Activated CD8-positive, alpha-beta memory T cell treated with anti-CD3 and anti-CD28 coated beads, Interleukin-2, amount 50 U/mL, for 4 hours (primary cell): Measurements from ENCODE around the gene CRTC1.
"Not testable (repeated sequence)": the region's sequence is repeated elsewhere in the genome, so short reads cannot be mapped to it uniquely, and the experiment has no call there.

Experiments used
- DNase-seq: peaks from one replicate; pipeline ENCODE4 v3.0.0-alpha.2; 2020

Gene CRTC1

DNA sequence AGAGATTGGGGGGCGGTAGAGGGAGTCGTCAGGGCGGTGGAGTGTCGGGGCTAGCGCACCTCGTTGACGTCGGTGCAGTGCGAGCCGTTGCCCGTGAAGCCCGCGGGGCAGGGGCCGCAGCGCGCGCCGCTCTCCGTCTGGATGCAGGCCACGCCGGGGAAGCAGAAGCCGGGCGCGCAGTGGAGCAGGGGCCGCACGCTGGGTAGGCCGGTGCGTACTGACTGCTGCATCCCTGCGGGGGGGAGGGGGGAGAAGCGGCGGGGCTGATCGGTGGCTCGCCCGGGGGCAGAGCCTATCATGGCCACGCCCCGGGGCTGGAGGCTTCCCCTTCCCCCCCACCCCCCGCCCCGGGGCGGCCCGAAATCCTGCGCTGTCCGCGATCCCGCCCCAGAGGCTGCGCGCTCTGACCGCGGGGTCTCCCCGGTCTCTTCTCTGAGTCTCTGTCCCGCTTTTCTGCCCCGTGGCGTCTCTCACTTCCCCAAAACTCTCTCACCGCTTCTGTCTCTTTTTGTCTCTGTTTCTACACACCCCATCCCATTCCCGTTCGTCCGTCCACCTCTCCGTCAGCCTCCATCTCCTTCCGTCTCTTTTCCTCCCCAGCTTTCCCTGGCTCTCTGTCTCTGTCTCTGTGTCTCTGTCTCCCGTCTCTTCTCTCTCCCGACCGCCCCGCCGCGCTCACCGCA, 106.5 kb downstream of the CRTC1 start:
- DNase-seq: no peak

DNA sequence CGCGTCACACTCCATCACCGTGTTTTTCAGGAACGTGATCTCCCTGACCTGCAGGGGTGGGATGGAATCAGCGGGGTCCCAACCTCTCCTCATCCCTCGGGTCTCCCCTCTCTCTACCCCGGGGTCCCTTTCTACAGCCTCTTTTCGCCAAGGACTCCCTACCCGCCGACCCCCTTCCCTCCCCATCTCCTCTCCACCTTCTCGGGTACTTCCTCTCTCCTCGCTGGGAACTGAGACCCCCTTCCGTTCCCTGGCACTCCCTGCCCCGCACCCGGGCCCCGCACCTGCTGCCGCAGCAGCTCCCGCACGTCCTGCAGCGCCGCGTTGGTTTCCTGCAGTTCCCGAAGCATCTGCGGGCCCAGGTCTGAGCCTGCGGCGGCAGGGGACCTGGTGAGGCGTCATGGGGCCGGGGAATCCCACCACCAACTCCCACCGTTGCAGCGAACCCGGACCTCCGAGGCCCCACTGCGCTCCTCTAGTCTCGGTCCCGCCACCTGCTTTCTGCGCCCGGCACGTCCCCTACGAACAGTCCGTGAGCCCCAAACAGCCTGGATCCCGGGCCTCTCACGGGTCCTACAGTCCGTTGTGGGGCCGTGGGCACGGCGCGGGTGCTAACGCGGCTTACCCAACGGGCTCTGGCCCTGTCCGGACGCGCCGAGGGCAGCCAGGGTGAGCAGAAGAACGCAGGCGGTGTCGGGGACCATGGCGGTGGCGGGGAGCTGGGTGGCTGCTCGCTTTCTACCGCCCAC, 107.3 kb downstream of the CRTC1 start, which contains the start of gene COMP:
COMP (minus strand) TSS at position 740 of the 749 bp plus-strand sequence; CDS start at position 704, 36 bp downstream.
- DNase-seq: no peak

DNA sequence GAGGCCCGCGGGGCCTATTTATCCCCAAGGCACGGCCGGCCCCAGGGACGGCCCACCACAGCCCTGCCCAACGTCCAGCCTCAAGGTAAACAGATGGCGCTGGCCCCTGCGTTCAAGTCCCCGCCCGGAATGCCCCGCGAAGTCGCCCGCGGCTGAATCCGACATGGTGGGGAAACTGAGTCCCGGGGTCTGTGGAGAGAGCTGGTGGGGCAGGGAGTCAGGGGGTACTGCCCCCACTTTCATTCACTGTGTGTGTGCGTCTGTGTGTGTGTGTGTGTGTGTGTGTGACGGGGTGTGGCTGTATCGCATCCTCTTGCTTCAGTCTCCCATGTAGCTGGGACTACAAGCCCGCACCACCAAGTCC, 107.8 kb downstream of the CRTC1 start:
- DNase-seq: no peak

DNA sequence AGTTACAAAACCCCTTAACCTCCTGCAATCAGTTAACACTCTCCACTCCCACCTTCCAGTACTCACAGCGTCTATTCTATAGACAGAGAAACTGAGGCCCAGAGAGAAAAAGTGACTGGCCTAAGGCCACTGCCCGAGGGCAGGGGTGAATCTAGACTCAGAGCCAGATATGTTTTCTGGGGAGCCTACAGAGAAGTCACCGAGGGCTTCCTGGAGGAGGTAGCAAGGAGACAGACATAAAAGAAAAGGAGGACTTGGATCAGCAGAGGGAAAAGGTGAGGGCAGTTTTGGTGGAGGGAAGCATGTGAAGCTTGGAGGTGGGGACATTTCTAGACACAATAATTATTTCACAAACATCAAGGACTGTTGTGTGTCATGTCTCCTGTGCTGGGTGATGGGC, 109.2 kb downstream of the CRTC1 start:
- DNase-seq: no peak

DNA sequence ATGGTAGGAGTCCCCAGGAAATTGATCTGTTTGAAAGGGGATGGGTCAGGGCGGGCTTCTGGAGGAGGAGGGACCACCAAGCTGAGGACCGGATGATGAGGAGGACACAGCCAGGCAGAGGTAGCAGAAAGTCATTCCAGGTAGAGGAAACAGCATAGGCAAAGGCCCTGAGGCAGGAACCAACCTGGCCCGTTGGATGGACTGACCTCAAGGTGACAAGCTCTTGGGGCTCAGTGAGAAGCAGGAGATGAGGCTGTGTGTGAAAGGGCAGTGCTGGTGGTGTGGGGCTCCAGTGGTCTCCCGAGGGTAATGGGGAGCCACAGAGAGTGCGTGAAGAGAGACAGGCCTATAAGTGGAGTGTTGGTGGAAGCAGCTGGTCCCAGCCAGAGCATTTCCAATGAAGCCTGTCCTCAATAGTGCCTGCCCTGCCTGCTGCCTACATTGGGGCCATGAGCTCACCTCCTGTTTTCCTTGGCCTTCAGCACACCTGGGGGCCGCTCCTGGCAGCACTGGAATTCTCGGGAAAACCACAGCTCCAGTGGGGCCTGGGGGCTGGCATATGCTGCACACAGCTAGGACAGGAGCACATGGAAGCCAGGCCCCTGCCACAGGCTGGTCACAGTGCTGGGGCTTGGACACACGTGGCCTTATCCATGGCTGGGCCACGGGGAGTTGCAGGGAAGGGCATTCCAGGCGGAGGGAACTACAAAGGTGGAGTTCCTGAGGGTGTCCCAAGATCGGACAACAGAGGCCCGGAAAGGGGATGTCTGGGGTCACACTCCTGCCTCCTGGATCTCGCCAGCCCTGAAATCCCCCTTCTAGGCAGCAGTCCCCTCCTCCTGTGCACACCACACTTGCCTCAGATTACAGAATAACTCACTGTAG, 109.9 kb downstream of the CRTC1 start:
- DNase-seq: no peak

DNA sequence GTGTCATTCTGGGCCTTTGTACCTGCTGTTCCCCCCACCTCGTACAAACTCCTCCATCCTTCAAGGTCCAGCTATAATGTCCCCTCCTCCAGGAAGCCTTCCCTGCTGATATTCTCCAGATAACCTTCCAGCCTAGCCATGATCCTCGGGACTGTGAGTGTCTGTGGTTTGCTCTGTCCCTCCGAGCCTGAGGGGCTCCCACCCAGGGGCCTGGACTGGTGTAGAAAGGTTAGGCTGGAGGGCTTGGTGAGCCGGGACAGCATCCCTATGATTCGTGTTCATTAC, 110.5 kb downstream of the CRTC1 start:
- no peak for DNase-seq

DNA sequence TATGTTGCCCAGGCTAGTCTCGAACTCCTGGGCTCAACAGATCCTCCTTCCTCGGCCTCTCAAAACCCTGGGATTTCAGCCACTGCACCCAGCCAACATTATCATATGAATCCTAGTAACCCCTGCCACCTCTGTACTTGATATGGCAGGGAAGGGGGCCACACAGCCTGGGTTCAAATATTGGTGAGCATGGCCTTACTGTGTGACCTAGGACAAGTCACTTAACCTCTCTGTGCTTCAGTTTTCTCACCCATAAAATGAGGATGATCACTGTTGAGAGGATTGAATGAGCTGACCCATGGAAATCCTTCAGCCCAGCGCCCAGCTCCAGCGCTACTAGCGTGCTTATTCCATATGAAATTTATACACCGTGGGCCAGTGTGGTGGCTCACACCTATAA, 111.2 kb downstream of the CRTC1 start:
- no peak for DNase-seq

DNA sequence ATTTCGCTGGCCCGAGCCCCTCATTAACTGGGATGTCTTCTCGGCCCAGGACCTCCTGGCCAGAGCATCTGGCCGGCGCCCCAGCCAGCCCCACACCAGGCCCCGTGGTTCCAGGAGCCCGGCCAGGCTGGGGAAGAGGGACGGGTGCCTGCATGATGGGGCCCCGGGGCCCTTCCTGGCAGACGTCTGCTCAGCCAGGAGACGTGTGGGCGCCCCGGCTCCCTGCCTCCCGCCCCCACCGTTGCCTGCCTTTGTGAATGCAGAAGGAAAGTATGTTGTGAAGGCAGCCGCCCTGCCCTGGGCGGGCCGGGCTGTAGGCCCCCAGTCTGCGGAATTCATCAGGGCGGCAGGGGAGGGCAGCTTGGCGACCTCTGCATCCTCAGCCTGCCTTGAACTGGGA, 112.1 kb downstream of the CRTC1 start:
- DNase-seq: no peak

DNA sequence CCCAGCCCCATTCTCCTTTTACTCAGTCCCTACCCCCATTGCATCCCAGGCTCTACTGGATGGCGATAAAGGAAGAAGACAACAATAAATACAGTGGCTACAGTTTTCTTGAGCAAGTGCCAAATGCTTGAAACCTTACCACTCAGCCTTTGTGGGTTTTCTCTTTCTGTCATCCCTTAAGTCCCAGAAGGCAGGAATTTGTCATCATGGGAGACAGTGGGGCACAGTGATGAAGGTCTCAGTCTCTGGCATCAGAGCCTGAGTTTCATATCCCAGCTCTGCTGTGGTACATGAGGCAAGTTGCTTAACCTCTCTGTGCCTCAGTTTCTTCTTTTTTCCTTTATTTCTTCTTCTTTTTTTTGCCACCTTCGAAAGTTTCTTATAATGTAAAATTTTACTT, 112.8 kb downstream of the CRTC1 start:
- DNase-seq: no peak

DNA sequence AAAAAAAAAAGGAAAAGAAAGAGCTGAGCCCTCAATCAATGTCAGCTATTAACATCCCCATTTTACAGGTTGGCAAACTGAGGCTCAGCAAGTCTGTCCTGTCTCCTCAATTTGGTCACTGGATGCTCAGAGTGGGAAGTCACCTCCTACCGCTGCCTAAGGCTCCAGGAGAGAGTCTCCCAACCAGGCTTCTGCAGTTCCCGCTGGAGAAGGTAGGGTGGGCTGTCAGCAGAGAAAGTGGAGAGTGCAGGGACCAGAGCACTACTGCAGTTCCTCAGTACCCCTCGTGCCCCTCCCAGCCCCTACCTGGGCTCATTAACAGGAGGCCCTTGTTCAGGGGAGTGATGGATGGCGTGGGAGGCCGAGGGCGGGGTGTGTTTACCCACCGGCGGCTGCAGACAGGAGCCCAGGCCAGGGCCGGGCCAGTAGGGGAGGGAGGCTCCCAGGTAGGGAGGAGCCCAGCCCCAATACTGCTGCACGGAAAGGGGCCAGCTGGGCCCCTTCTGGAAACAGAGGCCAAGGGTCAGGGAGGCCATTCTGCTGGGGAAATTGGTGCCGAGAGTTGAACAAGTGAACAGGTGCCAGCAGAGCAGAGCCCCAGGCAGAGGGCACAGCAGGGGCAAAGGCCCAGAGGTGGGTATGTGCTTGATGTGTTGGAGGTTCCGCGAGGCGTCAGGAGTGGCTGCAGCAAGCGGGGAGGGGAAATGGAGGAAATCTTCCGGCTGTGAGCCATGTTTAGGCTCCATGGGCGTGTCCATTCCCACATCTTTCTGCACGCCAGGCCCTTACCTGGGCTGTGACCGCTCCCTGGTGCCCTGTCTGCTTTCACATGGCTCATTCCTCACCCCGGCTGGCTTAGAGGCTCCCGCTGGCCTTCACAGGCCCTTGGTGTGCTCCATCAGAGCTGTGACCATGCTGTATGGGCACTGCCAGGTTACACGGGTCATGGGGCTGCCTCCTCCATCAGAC, 115.2 kb downstream of the CRTC1 start:
- DNase-seq: no peak

DNA sequence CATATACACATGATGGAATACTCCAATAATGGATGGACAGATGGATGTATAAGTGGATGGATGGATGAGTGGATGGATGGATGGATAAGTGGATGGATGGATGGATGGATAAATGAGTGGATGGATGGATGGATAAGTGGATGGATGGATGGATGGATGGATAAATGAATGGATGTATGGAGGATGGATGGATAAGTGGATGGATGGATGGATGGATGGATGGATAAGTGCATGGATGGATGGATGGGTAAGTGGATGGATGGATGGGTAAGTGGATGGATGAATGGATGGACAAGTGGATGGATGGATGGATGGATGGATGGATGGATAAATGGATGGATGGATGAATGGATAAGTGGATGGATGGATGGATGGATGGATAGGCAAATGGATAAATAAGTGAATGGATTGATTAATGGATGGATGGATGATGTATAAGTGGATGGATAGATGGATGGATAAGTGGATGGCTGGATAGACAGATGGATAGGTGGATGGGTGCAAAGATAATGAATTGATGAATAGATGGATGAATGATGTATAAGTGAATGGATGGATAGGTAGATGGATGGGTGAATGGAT, 116.0 kb downstream of the CRTC1 start:
- DNase-seq: no peak

DNA sequence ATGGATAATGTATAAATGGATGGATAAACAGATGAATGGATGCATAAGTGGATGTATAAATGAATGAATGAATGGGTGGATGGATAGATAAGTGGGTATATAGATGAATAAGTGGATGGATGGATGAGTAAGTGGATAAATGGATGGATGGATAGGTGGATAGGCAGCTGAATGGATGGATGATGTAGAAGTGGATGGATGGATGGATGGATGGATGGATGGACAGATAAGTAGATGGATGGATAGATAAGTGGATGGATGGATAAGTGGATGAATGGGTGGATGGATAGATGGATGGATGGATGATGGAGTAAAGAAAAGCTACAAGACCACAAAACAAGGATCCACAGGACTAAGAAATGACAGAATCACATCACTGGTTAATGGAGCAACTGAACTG, 116.6 kb downstream of the CRTC1 start:
- DNase-seq: no peak

DNA sequence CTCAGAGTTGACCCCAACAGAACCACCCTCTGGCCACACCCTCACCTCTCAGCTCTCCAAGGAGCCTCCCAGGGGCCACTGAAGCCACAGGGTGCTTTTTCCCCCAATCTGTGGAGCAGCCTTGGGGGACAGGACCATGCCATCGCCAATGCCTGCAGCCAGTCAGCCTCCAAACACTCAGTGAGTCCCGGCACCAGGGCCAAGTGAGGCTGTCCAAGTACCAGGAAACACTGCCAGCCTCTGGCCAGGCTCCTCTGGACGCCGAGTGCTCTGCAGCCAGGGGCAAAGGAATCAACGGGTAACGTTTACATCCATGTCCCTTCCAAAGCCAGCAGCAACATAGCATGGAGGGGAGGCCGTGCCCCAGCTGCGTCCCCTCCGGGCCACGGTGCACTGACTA, 117.2 kb downstream of the CRTC1 start:
- DNase-seq: no peak

DNA sequence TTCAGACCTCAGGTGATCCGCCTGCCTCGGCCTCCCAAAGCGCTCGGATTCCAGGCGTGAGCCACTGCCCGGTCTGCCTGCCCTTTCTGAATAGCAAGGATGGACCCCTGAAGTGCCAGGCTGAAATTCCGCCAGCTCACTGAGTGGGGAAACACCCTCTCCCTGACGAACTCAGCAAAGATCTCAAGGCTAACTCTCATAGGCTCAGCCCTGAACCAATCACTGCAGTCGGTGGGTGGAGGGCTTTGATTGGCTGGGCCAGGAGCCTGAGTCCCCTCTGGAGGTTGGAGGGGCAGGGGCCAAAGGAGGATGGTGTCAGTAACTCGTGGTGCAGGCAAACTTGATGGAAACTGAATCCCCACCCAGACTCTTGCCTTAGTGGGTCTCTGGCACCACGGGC, 118.9 kb downstream of the CRTC1 start:
- no peak for DNase-seq

DNA sequence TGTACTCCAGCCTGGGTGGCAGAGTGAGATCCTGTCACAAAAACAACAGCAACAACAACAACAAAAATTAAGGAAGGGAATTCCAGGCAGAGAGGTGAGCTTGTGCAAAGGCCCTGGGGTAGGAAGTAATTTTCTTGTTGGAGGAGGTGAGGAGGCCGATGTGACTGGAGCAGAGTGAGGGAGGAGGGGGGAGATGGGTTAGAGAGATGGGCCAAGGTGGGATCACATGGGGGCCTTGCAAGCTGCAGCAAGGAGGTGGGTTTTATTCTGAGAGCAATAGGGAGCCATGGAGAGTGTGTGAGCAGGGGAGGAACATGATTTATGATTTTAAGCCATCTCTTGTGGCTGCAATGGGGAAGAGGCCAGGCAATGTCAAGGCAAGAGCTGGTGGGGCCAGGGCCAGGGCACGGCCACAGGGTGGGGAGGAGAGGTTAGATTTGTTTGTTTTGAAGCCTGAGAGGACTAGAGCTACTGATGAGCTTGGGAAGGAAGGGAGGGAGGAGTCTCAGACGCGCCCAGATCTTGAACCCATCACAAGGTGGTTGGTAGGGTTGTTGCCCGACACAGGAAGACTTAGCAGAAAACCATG, 120.2 kb downstream of the CRTC1 start:
- DNase-seq: no peak

DNA sequence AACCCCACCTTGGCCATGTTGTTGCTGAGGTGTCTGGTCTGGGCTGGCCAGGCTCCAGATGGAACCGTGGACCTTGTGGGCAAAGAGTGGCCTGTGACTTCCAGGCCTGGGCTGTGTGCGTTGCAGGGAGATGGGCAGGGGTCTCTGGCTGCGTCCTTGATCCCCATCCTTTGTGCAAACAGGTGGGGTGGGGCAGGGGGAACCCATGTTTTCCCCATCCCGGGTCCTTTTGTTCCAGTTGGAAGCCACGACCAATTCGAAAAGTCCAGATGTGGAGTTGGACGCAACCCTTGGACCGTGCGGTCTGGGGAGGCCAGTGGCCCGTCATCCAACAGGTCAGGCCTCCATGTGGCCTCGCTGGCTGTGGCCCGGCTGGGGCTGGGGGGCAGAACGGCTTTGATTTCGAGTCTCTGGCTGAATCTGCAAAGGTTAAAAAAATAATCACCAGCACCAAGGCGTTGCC, 120.7 kb downstream of the CRTC1 start:
- no peak for DNase-seq

DNA sequence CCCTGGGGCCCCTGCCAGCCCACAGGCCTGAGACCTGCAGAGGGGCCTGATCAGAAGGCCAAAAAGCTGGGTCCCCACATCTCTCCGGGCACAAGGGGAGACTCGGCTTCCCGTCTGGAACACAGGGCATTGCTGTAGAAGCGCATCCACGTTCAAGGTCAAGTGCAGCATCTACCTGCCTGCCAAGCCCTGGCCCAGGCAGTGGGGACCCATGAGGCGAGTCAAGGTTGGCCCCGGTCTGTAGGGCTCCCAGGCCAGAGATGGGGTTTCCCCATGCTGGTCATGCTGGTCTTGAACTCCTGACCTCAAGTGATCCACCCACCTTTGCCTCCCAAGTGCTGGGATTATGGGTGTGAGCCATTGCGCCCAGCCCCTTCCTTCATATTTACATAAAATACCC, 121.2 kb downstream of the CRTC1 start:
- DNase-seq: no peak

DNA sequence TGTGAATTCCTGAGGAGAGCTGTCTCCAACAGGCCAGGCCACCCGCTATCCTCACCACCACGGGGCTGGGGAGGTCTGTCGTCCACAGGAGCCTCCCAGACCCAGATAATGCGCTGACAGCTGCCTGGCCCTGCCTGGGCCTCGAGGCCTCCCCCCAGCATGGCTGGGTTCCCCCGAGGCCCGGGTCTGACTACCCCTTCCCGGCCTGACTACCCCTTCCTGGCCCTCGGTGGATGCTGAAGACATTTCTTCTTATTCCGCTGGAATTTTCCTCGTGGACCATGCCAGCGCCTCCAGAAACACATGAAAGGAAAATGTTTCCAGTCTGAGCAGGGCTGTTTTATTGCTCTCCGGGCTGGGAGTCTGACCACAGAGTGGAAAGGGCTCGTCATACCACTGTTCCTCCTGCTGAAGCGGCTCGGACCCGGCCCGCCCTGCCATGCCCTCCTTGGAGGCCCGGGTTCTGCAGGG, 124.4 kb downstream of the CRTC1 start:
- no peak for DNase-seq

DNA sequence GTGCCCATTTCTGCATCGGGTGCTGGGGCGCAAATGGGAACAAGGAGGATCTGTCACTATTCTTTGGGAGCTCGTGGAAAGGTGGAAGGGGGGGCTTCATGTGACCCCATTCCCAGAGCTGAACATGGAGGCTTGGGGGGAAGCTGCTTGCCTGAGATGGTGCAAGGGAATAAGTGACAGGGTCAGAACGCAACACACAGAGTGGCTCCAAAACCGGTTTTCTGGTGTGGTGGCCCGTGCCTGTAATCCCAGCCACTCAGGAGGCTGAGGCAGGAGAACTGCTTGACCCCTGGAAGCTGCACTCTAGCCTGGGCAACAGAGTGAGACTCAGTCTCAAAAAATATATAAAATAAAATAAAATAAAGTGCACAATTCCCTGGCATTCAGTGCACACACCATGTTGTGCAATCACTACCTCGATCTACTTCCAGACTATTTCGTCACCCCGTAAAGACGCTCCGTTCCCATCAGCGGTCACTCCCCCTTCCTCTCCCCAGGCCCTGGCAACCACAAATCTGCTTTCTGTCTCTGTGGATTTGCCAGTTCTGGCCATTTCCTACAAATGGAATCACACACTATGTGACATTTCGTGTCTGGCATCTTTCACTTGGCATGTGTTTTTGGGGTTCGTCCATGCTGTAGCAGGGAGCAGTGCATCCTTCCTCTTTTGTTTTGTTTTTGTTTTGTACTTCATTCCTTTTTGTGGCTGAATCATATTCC, 125.8 kb downstream of the CRTC1 start:
- DNase-seq: no peak

DNA sequence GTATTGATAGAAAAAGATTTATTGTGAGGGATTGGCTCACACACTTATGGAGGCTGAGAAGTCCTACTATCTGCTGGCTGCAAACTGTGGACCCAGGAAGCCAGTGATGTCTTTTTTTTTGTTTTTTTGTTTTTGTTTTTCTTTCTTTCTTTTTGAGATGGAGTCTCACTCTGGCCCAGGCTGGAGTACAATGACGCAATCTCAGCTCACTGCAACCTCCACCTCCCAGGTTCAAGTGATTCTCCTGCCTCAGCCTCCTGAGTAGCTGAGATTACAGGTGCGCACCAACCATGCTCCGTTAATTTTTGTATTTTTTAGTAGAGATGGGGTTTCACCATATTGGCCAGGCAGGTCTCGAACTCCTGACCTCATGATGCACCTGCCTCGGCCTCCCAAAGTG, 128.2 kb downstream of the CRTC1 start:
- DNase-seq: not testable (repeated sequence)

DNA sequence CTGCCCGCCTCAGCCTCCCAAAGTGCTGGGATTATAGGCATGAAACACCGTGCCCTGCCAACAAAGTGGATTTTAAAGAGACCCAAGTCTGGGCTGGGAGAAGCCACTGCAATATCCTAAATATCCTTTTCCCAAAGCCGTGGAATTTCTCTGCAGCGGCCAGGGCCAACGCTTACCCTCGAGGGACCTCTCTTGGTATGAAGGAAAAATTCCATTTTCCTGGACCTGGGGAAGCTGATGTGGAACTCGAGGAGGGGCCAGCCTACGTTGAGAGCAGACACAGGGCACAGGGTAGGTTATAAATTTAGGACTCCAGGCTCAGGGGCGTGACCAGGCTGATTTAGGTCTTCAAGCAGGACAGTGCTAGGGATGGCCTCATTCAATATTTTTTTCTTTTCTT, 130.6 kb downstream of the CRTC1 start:
- DNase-seq: no peak
